Colonic mucosa (tissue), 4 donors: ENCODE measurements around the gene ALDH1B1. TPM values are rescaled to one million over a fixed set of nuclear protein-coding genes. Genes with fewer than 3 reads are reported as not detected.

Experiments
- DNase-seq: peaks from one replicate; pipeline ENCODE4 v3.0.0-alpha.2; 2020
- H3K27ac ChIP-seq: fragments of 200-600 bp; one replicate; pipeline ENCODE4 v1.8.0; 2021
- H3K27me3 ChIP-seq: fragments of 200-600 bp; one replicate; pipeline ENCODE4 v1.8.0; 2021
- H3K36me3 ChIP-seq: fragments of 200-600 bp; one replicate; pipeline ENCODE4 v1.8.0; 2021
- H3K4me1 ChIP-seq: fragments of 200-600 bp; one replicate; pipeline ENCODE4 v1.8.0; 2021; ENCODE audit warnings: mild to moderate bottlenecking
- H3K4me3 ChIP-seq: fragments of 200-600 bp; one replicate; pipeline ENCODE4 v1.8.0; 2021
- H3K9ac ChIP-seq, 2 donors: one replicate each; pipeline ENCODE4 v1.7.0; 2013; ENCODE audit warnings: control low read depth in 2 of 2, low read depth in 2 of 2, low read length in 2 of 2
- H3K9me3 ChIP-seq: fragments of 200-600 bp; one replicate; pipeline ENCODE4 v1.8.0; 2021
- intact Hi-C: fragments of 100-400 bp; cut with DNase I; formaldehyde crosslinking; loops from one replicate; pipeline ENCODE4 v1.14.1; 2022
- total RNA-seq, 2 donors: library from RNA; stranded (reverse); fragmentation: NEBNext Ultra II Directional in 1 of 2; extraction: Animal tissue kit (Norgen Biotek cat#: 25700) in 1 of 2; gene quantifications; one replicate each; pipeline ENCODE4 v1.2.1, GENCODE V29; 2021
- TF ChIP-seq, protein P1 (sequence below): fragments of 200-600 bp; IDR thresholded peaks from one replicate; pipeline ENCODE4 v1.8.0; 2022; ENCODE audit warnings: antibody characterized with exemption, mild to moderate bottlenecking
- donor health status: healthy.
- donor health status: DM: no; HTN: no; CAD: no.
- donor health status: DM: no; HTN: no; CAD: no.

The ALDH1B1 gene
- total RNA-seq, 2 donors from 2014 or later: 58.7 to 89.9 TPM

DNA sequence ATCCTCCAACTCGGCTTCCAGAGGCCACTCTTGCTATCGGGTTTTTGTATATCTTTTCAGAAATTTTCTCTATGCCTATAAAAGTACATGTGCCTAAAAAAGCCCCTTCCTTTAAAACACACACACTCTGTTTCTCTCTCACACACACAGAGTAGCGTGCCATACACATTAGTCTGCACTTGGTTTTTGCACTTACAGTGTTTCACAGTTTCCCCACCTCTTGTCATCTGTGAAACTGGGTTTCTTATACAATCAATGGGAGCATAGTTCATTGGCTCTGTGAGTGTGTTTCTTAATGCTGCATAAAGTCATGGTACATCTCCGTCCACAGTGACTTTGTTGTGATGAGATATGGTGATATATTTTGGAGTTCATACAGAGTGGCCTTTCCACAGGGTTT, 32.4 kb downstream of the ALDH1B1 start:
- TF ChIP-seq, protein P1, sequence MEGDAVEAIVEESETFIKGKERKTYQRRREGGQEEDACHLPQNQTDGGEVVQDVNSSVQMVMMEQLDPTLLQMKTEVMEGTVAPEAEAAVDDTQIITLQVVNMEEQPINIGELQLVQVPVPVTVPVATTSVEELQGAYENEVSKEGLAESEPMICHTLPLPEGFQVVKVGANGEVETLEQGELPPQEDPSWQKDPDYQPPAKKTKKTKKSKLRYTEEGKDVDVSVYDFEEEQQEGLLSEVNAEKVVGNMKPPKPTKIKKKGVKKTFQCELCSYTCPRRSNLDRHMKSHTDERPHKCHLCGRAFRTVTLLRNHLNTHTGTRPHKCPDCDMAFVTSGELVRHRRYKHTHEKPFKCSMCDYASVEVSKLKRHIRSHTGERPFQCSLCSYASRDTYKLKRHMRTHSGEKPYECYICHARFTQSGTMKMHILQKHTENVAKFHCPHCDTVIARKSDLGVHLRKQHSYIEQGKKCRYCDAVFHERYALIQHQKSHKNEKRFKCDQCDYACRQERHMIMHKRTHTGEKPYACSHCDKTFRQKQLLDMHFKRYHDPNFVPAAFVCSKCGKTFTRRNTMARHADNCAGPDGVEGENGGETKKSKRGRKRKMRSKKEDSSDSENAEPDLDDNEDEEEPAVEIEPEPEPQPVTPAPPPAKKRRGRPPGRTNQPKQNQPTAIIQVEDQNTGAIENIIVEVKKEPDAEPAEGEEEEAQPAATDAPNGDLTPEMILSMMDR: no peak
- Histone ChIP-seq H3K4me3 (no peak overlapping the region), H3K27ac (no peak overlapping the region), H3K9ac (no peak overlapping the region), H3K4me1 (no peaks in the 10 kb centered on the region), H3K36me3 (no peaks in the 10 kb centered on the region), H3K27me3 (peaks cover 13% of the 10 kb centered on the region), H3K9me3 (no peaks in the 10 kb centered on the region)
- no peak for DNase-seq
- intact Hi-C loops: no loop called here

- Histone ChIP-seq H3K4me3 (no peak overlapping the region), H3K9me3 (no peaks in the 10 kb centered on the region), H3K36me3 (no peaks in the 10 kb centered on the region), H3K27me3 (peaks cover 13% of the 10 kb centered on the region), H3K9ac (no peak overlapping the region), H3K27ac (no peak overlapping the region), H3K4me1 (no peaks in the 10 kb centered on the region)
- intact Hi-C loops: no loop called here
- no peak for DNase-seq
- TF ChIP-seq, protein P1: no peak
Observed at GRCh38 chr9:38428062-38428461, 35.6 kb downstream of the ALDH1B1 start.

- Histone ChIP-seq H3K9ac (no peak overlapping the region), H3K4me3 (no peak overlapping the region), H3K4me1 (no peaks in the 10 kb centered on the region), H3K27ac (no peak overlapping the region), H3K36me3 (no peaks in the 10 kb centered on the region), H3K27me3 (no peaks in the 10 kb centered on the region), H3K9me3 (no peaks in the 10 kb centered on the region)
- TF ChIP-seq, protein P1: no peak
- no peak for DNase-seq
- intact Hi-C loops: no loop called here
Observed at GRCh38 chr9:38431116-38431515, 38.6 kb downstream of the ALDH1B1 start.

GRCh38 chr9:38432922-38433510, 40.5 kb downstream of the ALDH1B1 start:
- no peak overlapping the region for H3K27ac ChIP-seq
- TF ChIP-seq, protein P1: peak; percentile 55
- intact Hi-C loops: no loop called here
- H3K27me3 ChIP-seq: no peaks in the 10 kb centered on the region
- H3K9ac ChIP-seq: no peak overlapping the region
- peak; percentile 13 for DNase-seq
- no peaks in the 10 kb centered on the region for H3K4me1 ChIP-seq
- no peaks in the 10 kb centered on the region for H3K9me3 ChIP-seq
- no peaks in the 10 kb centered on the region for H3K36me3 ChIP-seq
- H3K4me3 ChIP-seq: no peak overlapping the region

GRCh38 chr9:38434365-38434764, 41.9 kb downstream of the ALDH1B1 start:
- Histone ChIP-seq H3K4me3 (no peak overlapping the region), H3K9me3 (no peaks in the 10 kb centered on the region), H3K27ac (no peak overlapping the region), H3K27me3 (no peaks in the 10 kb centered on the region), H3K4me1 (no peaks in the 10 kb centered on the region), H3K36me3 (no peaks in the 10 kb centered on the region), H3K9ac (no peak overlapping the region)
- intact Hi-C loops: no loop called here
- DNase-seq: peak; percentile 11
- TF ChIP-seq, protein P1: no peak
